ENCODE measurements around the gene GP5. TPM values are rescaled to one million over a fixed set of nuclear protein-coding genes. Genes with fewer than 3 reads are reported as not detected.

Gene GP5
- total RNA-seq, 1 experiment from 2014 or later = not detected

DNA sequence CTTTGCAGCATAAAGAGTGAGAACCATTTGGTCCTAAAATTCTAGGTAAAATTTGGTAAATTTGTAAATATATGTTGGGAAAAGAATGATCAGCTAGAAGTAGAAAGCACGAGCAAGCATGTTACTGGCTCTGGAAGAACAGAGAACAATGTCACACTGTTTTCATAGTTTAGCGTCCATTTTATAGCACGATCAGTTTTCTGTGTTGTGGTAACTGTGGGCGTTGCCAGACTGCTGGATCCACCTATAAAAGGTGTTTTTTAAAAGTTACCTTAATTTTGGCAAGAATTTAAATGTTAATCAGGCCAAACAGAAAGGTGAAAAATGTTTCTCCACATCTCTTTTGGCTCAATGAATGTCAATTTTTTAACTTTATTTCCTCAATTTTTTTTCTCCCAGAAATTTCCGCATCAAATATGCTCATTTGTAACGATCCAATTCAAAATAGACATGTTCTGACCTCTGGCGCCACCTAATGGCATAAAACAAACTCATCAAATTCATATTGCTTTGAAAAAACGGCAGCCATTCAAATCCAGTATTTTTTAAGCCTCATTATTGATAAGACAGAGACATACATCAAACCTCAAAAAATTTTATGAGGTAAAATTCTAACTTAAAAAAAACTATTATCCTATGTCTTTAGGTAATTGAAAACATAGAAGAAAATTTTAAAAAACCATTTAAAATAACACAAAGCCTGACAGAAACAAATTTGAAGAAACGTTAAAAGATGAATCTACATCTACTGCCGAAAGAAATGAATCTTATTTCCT is 5.5 kb upstream of the GP5 start:
- Histone ChIP-seq H3K23me2 (ENCODE audit: insufficient read length, low read depth, low read length, poor library complexity, severe bottlenecking) (no peaks in the 10 kb centered on the region), H3K56ac (ENCODE audit: insufficient read length, low read depth, low read length) (no peak overlapping the region), H3K79me2 (ENCODE audit: insufficient read depth, low read length) (no peaks in the 10 kb centered on the region), H4K20me1 (ENCODE audit: control insufficient read depth, insufficient read depth, insufficient read length) (no peaks in the 10 kb centered on the region), H2BK120ac (ENCODE audit: low read depth, low read length, poor library complexity, severe bottlenecking) (no peak overlapping the region), H3K4me2 (ENCODE audit: insufficient read depth, insufficient read length, low read length) (no peak overlapping the region), H4K91ac (ENCODE audit: insufficient read length, low read depth, low read length) (no peak overlapping the region), H3K14ac (ENCODE audit: insufficient read depth, low read length) (no peak overlapping the region), H3K4me1 (ENCODE audit: insufficient read depth, low read length) (no peaks in the 10 kb centered on the region; the same call in 1 of the 2 replicates), H3K27me3 (ENCODE audit: insufficient read depth, low read length) (no peaks in the 10 kb centered on the region), H2BK15ac (ENCODE audit: low read depth, low read length) (no peak overlapping the region), H3K4ac (ENCODE audit: low read depth, low read length) (no peak overlapping the region), H2AFZ (ENCODE audit: low read length) (no peak overlapping the region), H2BK12ac (ENCODE audit: insufficient read length, low read depth, low read length) (no peak overlapping the region), H3K27ac (ENCODE audit: insufficient read length, low read depth, low read length) (no peak overlapping the region), H3K18ac (ENCODE audit: insufficient read length, low read depth, low read length) (no peak overlapping the region), H2AK5ac (ENCODE audit: insufficient read length, low read length) (no peak overlapping the region), H3K9ac (ENCODE audit: extremely low read depth, insufficient read length, low read length) (no peak overlapping the region), H2BK20ac (ENCODE audit: low read depth, low read length, poor library complexity, severe bottlenecking) (no peak overlapping the region), H3K79me1 (ENCODE audit: insufficient read depth, low read depth, low read length, poor library complexity, severe bottlenecking) (no peaks in the 10 kb centered on the region), H4K5ac (ENCODE audit: insufficient read length, low read depth, low read length) (no peak overlapping the region), H4K8ac (replicated peaks; ENCODE audit: insufficient read length, low read depth, low read length) (no peak overlapping the region), H3T11ph (ENCODE audit: low read length) (no peak overlapping the region), H2BK5ac (ENCODE audit: insufficient read length, low read length) (no peak overlapping the region), H3K23ac (ENCODE audit: insufficient read length, low read depth, low read length) (no peak overlapping the region), H3K9me3 (ENCODE audit: control insufficient read depth, low read depth, low read length) (no peaks in the 10 kb centered on the region)
- H3K4me3 Mint-ChIP-seq = no peak overlapping the region
- peaks cover 0 to 11% of the 10 kb centered on the region in 2 experiments; a peak in 1 of 4 replicates for H3K4me1 Mint-ChIP-seq
- H3K9me3 Mint-ChIP-seq = no peaks in the 10 kb centered on the region
- H3K27me3 Mint-ChIP-seq (ENCODE audit: low read depth) = no peaks in the 10 kb centered on the region
- TF ChIP-seq, protein P1, sequence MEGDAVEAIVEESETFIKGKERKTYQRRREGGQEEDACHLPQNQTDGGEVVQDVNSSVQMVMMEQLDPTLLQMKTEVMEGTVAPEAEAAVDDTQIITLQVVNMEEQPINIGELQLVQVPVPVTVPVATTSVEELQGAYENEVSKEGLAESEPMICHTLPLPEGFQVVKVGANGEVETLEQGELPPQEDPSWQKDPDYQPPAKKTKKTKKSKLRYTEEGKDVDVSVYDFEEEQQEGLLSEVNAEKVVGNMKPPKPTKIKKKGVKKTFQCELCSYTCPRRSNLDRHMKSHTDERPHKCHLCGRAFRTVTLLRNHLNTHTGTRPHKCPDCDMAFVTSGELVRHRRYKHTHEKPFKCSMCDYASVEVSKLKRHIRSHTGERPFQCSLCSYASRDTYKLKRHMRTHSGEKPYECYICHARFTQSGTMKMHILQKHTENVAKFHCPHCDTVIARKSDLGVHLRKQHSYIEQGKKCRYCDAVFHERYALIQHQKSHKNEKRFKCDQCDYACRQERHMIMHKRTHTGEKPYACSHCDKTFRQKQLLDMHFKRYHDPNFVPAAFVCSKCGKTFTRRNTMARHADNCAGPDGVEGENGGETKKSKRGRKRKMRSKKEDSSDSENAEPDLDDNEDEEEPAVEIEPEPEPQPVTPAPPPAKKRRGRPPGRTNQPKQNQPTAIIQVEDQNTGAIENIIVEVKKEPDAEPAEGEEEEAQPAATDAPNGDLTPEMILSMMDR (conservative IDR thresholded peaks at IDR 0.05) = peak; percentile 81
- H3K27ac Mint-ChIP-seq = no peak overlapping the region
- WGBS (ENCODE audit: extremely low coverage, insufficient read length, low lambda C conversion rate) = no CpG with 5 or more reads among the region's 10 CpGs
- DNase-seq = no peak
- peaks cover 0 to 15% (median 5%) of the 10 kb centered on the region in 3 experiments; a peak in 4 of 7 replicates for H3K36me3 Mint-ChIP-seq (ENCODE audit: insufficient read depth in 1 of 3, low read depth in 3 of 3)

All from H9 (cell line).